T47D (cell line): ENCODE measurements around the gene MRGPRX1.
"Not testable (repeated sequence)": the region's sequence is repeated elsewhere in the genome, so short reads cannot be mapped to it uniquely, and the experiment has no call there.

ENCODE experiments used
- DNase-seq, 2 experiments: peaks; one replicate each; pipeline versions ENCODE4 v3.0.0 to v3.0.0-alpha.2; 2011 to 2012; ENCODE audit warnings: low read depth in 1 of 2, low spot score in 1 of 2
- JUND ChIP-seq: IDR thresholded peaks from 2 replicates; pipeline ENCODE4 v1.6.1; 2012; ENCODE audit warnings: low read depth
- in situ Hi-C: cut with HindIII; loops from 2 replicates; pipeline ENCODE4 v1.10.0; 2016; ENCODE audit warnings: low sequenced_read_pairs, low pct_unique_long_range_greater_than_20kb

Gene MRGPRX1

GRCh38 chr11:18912883-18913282 is 26.3 kb downstream of the MRGPRX1 start:
- no peak for TF ChIP-seq JUND
- in situ Hi-C loops = no loop called here
- no peak for DNase-seq

- in situ Hi-C loops = no loop called here
- no peak for DNase-seq
- TF ChIP-seq JUND = no peak
Observed at GRCh38 chr11:18907391-18907790, 31.8 kb downstream of the MRGPRX1 start.

GRCh38 chr11:18900637-18901036 is 38.6 kb downstream of the MRGPRX1 start:
- in situ Hi-C loops = not testable (repeated sequence)

GRCh38 chr11:18900151-18900611 is 39.0 kb downstream of the MRGPRX1 start:
- DNase-seq, in situ Hi-C loops: not testable (repeated sequence)

More at GRCh38 chr11:18900637-18901036, 38.6 kb downstream of the MRGPRX1 start:
- DNase-seq = not testable (repeated sequence)

- in situ Hi-C loops, DNase-seq: not testable (repeated sequence)
Observed at GRCh38 chr11:18891712-18892111, 47.5 kb downstream of the MRGPRX1 start.

GRCh38 chr11:18890615-18891014 is 48.6 kb downstream of the MRGPRX1 start:
- in situ Hi-C loops = no loop called here
- no peak for TF ChIP-seq JUND
- no peak for DNase-seq
